ENCODE data around the gene KCNK1. TPM values are rescaled to one million over a fixed set of nuclear protein-coding genes. Genes with fewer than 3 reads are reported as not detected.

The KCNK1 gene
- total RNA-seq (2014; rRNA removed; shearing (Covaris generic)), result 0.45 TPM in 1 of 2 replicates, not detected in the other
- not detected in 2 replicates for polyA plus RNA-seq (2015; cell fraction: cytosol; rRNA removed)
- not detected in 2 replicates for polyA plus RNA-seq (2015; cell fraction: nucleus; rRNA removed)

- in situ Hi-C loops (cut with HindIII; ENCODE audit: low pct_unique_long_range_greater_than_20kb, low sequenced_read_pairs), result no loop called here
- no peak for DNase-seq (ENCODE audit: low read depth, low spot score)
These were observed at the start of gene KCNK1 for GRCh38 chr1:233613252-233614172. TSS of gene KCNK1 (plus strand) at chr1:233614106. CDS start at chr1:233614172, 66 bp downstream.

- in situ Hi-C loops (cut with HindIII; ENCODE audit: low pct_unique_long_range_greater_than_20kb, low sequenced_read_pairs), result no loop called here
- DNase-seq (ENCODE audit: low read depth, low spot score), result no peak
These were observed 48.6 kb upstream of the KCNK1 start for GRCh38 chr1:233565313-233565712.

GRCh38 chr1:233566886-233567285, 47.0 kb upstream of the KCNK1 start:
- in situ Hi-C loops (cut with HindIII; ENCODE audit: low pct_unique_long_range_greater_than_20kb, low sequenced_read_pairs), result no loop called here
- no peak for DNase-seq (ENCODE audit: low read depth, low spot score)

GRCh38 chr1:233569636-233570035, 44.3 kb upstream of the KCNK1 start:
- in situ Hi-C loops (cut with HindIII; ENCODE audit: low pct_unique_long_range_greater_than_20kb, low sequenced_read_pairs), result no loop called here
- DNase-seq (ENCODE audit: low read depth, low spot score), result no peak

GRCh38 chr1:233570216-233570615, 43.7 kb upstream of the KCNK1 start:
- DNase-seq (ENCODE audit: low read depth, low spot score), result no peak
- in situ Hi-C loops (cut with HindIII; ENCODE audit: low pct_unique_long_range_greater_than_20kb, low sequenced_read_pairs), result no loop called here

- DNase-seq (ENCODE audit: low read depth, low spot score), result no peak
- in situ Hi-C loops (cut with HindIII; ENCODE audit: low pct_unique_long_range_greater_than_20kb, low sequenced_read_pairs), result no loop called here
These were observed 43.2 kb upstream of the KCNK1 start for GRCh38 chr1:233570706-233571105.

GRCh38 chr1:233572896-233573295, 41.0 kb upstream of the KCNK1 start:
- in situ Hi-C loops (cut with HindIII; ENCODE audit: low pct_unique_long_range_greater_than_20kb, low sequenced_read_pairs), result no loop called here
- no peak for DNase-seq (ENCODE audit: low read depth, low spot score)

GRCh38 chr1:233575450-233575849, 38.5 kb upstream of the KCNK1 start:
- DNase-seq (ENCODE audit: low read depth, low spot score), result no peak
- in situ Hi-C loops (cut with HindIII; ENCODE audit: low pct_unique_long_range_greater_than_20kb, low sequenced_read_pairs), result no loop called here

GRCh38 chr1:233582439-233582838, 31.5 kb upstream of the KCNK1 start:
- no peak for DNase-seq (ENCODE audit: low read depth, low spot score)
- in situ Hi-C loops (cut with HindIII; ENCODE audit: low pct_unique_long_range_greater_than_20kb, low sequenced_read_pairs), result no loop called here

- no peak for DNase-seq (ENCODE audit: low read depth, low spot score)
- in situ Hi-C loops (cut with HindIII; ENCODE audit: low pct_unique_long_range_greater_than_20kb, low sequenced_read_pairs), result no loop called here
These were observed 29.5 kb upstream of the KCNK1 start for GRCh38 chr1:233584376-233584775.

GRCh38 chr1:233584931-233585330, 29.0 kb upstream of the KCNK1 start:
- no peak for DNase-seq (ENCODE audit: low read depth, low spot score)
- in situ Hi-C loops (cut with HindIII; ENCODE audit: low pct_unique_long_range_greater_than_20kb, low sequenced_read_pairs), result no loop called here

GRCh38 chr1:233586301-233586700, 27.6 kb upstream of the KCNK1 start:
- in situ Hi-C loops (cut with HindIII; ENCODE audit: low pct_unique_long_range_greater_than_20kb, low sequenced_read_pairs), result no loop called here
- no peak for DNase-seq (ENCODE audit: low read depth, low spot score)

GRCh38 chr1:233587196-233587595, 26.7 kb upstream of the KCNK1 start:
- in situ Hi-C loops (cut with HindIII; ENCODE audit: low pct_unique_long_range_greater_than_20kb, low sequenced_read_pairs), result no loop called here
- DNase-seq (ENCODE audit: low read depth, low spot score), result no peak

- in situ Hi-C loops (cut with HindIII; ENCODE audit: low pct_unique_long_range_greater_than_20kb, low sequenced_read_pairs), result no loop called here
- no peak for DNase-seq (ENCODE audit: low read depth, low spot score)
These were observed 25.7 kb upstream of the KCNK1 start for GRCh38 chr1:233587958-233588799.

GRCh38 chr1:233597489-233597901, 16.4 kb upstream of the KCNK1 start:
- DNase-seq (ENCODE audit: low read depth, low spot score), result no peak
- in situ Hi-C loops (cut with HindIII; ENCODE audit: low pct_unique_long_range_greater_than_20kb, low sequenced_read_pairs), result no loop called here

- in situ Hi-C loops (cut with HindIII; ENCODE audit: low pct_unique_long_range_greater_than_20kb, low sequenced_read_pairs), result no loop called here
- no peak for DNase-seq (ENCODE audit: low read depth, low spot score)
These were observed 14.9 kb upstream of the KCNK1 start for GRCh38 chr1:233598891-233599541.

- in situ Hi-C loops (cut with HindIII; ENCODE audit: low pct_unique_long_range_greater_than_20kb, low sequenced_read_pairs), result no loop called here
- no peak for DNase-seq (ENCODE audit: low read depth, low spot score)
These were observed 14.3 kb upstream of the KCNK1 start for GRCh38 chr1:233599542-233600073.

GRCh38 chr1:233600488-233600887, 13.4 kb upstream of the KCNK1 start:
- in situ Hi-C loops (cut with HindIII; ENCODE audit: low pct_unique_long_range_greater_than_20kb, low sequenced_read_pairs), result no loop called here
- DNase-seq (ENCODE audit: low read depth, low spot score), result no peak
